Chondrocyte (in vitro differentiated cells): ENCODE results near the gene GGACT. TPM values are rescaled to one million over a fixed set of nuclear protein-coding genes. Genes with fewer than 3 reads are reported as not detected.

Experiments
- DNase-seq: peaks from one replicate; pipeline ENCODE4 v3.0.0; 2021; ENCODE audit warnings: mixed read lengths, low spot score
- H3K27ac Mint-ChIP-seq: one replicate; pipeline ENCODE4 v1.8.0; 2021; ENCODE audit warnings: mild to moderate bottlenecking, moderate library complexity, mixed read lengths; ENCODE audit not compliant: unreplicated experiment
- H3K27me3 Mint-ChIP-seq: 2 replicates; pipeline ENCODE4 v1.8.0; 2021; ENCODE audit warnings: low read depth, mixed read lengths
- H3K36me3 Mint-ChIP-seq: 2 replicates; pipeline ENCODE4 v1.8.0; 2021; ENCODE audit warnings: low read depth, mixed read lengths
- H3K4me1 Mint-ChIP-seq: 2 replicates; pipeline ENCODE4 v1.8.0; 2021; ENCODE audit warnings: low read depth, mild to moderate bottlenecking, mixed read lengths
- H3K4me3 Mint-ChIP-seq: one replicate; pipeline ENCODE4 v1.8.0; 2021; ENCODE audit warnings: mild to moderate bottlenecking, moderate library complexity, mixed read lengths; ENCODE audit not compliant: unreplicated experiment
- H3K9me3 Mint-ChIP-seq: 2 replicates; pipeline ENCODE4 v1.8.0; 2021; ENCODE audit warnings: low read depth, mixed read lengths
- total RNA-seq: library from RNA; stranded (reverse); gene quantifications from 3 replicates; pipeline ENCODE4 v1.2.1, GENCODE V29; 2021
- TF ChIP-seq, protein P1 (sequence below): fragments of 200-600 bp; sonication (generic); IDR thresholded peaks from 2 replicates; pipeline ENCODE4 v1.5.0; 2021; ENCODE audit warnings: antibody characterized with exemption, mild to moderate bottlenecking, moderate library complexity

GGACT gene
- total RNA-seq, 1 donor from 2014 or later: 11.3 TPM

DNA sequence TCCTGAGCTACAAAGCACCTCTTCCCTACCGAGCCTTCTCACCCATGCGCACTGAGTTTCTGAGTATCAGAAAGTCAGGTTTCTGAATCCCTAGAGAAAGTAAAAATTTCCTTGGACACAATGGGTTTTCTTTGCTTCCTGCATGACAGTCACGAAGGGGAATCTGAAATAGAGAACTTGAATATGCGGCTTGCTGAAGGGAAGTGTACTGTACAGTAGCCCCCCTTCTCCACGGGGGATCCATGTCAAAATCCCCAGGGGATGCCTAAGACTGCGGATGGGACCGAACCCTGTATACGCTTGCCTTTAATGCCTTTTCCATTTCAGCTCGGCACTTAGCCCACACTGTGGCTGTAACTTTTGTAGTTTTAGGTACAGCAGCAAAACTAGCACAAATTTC lies 107.9 kb downstream of the GGACT start:
- DNase-seq: no peak
- peaks cover 3% of the 10 kb centered on the region for H3K4me1 Mint-ChIP-seq
- H3K27ac Mint-ChIP-seq: no peak overlapping the region
- TF ChIP-seq, protein P1, sequence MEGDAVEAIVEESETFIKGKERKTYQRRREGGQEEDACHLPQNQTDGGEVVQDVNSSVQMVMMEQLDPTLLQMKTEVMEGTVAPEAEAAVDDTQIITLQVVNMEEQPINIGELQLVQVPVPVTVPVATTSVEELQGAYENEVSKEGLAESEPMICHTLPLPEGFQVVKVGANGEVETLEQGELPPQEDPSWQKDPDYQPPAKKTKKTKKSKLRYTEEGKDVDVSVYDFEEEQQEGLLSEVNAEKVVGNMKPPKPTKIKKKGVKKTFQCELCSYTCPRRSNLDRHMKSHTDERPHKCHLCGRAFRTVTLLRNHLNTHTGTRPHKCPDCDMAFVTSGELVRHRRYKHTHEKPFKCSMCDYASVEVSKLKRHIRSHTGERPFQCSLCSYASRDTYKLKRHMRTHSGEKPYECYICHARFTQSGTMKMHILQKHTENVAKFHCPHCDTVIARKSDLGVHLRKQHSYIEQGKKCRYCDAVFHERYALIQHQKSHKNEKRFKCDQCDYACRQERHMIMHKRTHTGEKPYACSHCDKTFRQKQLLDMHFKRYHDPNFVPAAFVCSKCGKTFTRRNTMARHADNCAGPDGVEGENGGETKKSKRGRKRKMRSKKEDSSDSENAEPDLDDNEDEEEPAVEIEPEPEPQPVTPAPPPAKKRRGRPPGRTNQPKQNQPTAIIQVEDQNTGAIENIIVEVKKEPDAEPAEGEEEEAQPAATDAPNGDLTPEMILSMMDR: no peak
- H3K36me3 Mint-ChIP-seq: no peaks in the 10 kb centered on the region
- H3K27me3 Mint-ChIP-seq: no peaks in the 10 kb centered on the region
- H3K4me3 Mint-ChIP-seq: no peak overlapping the region
- H3K9me3 Mint-ChIP-seq: no peaks in the 10 kb centered on the region

Other genes starting within 250 kb of the GGACT start
- gene TMTC4, start 86.0 kb upstream of the GGACT start, total RNA-seq: 11.5 to 16.0 TPM (median 12.6 TPM) in 3 replicates